ENCODE results near the gene UNCX. TPM values are rescaled to one million over a fixed set of nuclear protein-coding genes. Genes with fewer than 3 reads are reported as not detected.

The UNCX gene
- total RNA-seq, 1 experiment from 2014 or later, result not detected

- no TSS peak for BruUV-seq (replicated peaks)
- no peak overlapping the region for H3K27ac ChIP-seq (ENCODE audit: low read depth, low read length)
- H3K4me1 ChIP-seq (ENCODE audit: control insufficient read depth in 1 of 2, insufficient read depth in 2 of 2, low read length in 2 of 2), result no peaks in the 10 kb centered on the region
- no peaks in the 10 kb centered on the region; the same call in 1 of the 2 replicates for H4K20me1 ChIP-seq (ENCODE audit: insufficient read depth)
- no peak overlapping the region for H3K4me3 ChIP-seq (replicated peaks in 1 of 2; ENCODE audit: low read depth in 1 of 2, low read length in 2 of 2)
- H3K27me3 ChIP-seq (ENCODE audit: insufficient read depth, low read length), result no peaks in the 10 kb centered on the region
- RAD21 ChIA-PET (ENCODE audit: low non-redundant PET in 1 of 2, low total read pairs in 2 of 2, uncharacterized antibody in 2 of 2, unreplicated experiment in 2 of 2), result no interaction called here
- POLR2A ChIA-PET, result no interaction called here
- no peak overlapping the region for H3K4me2 ChIP-seq (ENCODE audit: low read length)
- H3K9me2 ChIP-seq (ENCODE audit: insufficient read depth), result no peaks in the 10 kb centered on the region
- intact Hi-C loops (cut with micrococcal nuclease), result no loop called here
- H2AFZ ChIP-seq (ENCODE audit: low read depth, low read length, poor library complexity, severe bottlenecking), result no peak overlapping the region
- CTCF ChIA-PET, result no interaction called here
- no peaks in the 10 kb centered on the region for H3K79me2 ChIP-seq (ENCODE audit: insufficient read depth, low read length)
- ATAC-seq, result no peak
- TF ChIP-seq RAD21 (IDR thresholded peaks at IDR 0.05; ENCODE audit: low read depth), result no peak
- TF ChIP-seq SRF (IDR thresholded peaks at IDR 0.05; ENCODE audit: low read depth), result no peak
- no peak for TF ChIP-seq REST (IDR thresholded peaks at IDR 0.05; ENCODE audit: low read depth)
- no peak for TF ChIP-seq POLR2AphosphoS5 (IDR thresholded peaks at IDR 0.05; ENCODE audit: low read depth, low read length)
- TF ChIP-seq CEBPB (IDR thresholded peaks at IDR 0.05; ENCODE audit: low read depth), result no peak
- no peak for TF ChIP-seq JUND (IDR thresholded peaks at IDR 0.05)
- TF ChIP-seq TCF7L2 (IDR thresholded peaks at IDR 0.05; ENCODE audit: borderline replicate concordance, extremely low read depth, insufficient read depth, insufficient read length), result no peak
- TF ChIP-seq SIN3A (IDR thresholded peaks at IDR 0.05; ENCODE audit: low read depth), result no peak
- TF ChIP-seq POLR2A (IDR thresholded peaks at IDR 0.05; ENCODE audit: borderline replicate concordance, extremely low read depth, insufficient read depth, insufficient read length), result no peak
- no peak for TF ChIP-seq YY1 (IDR thresholded peaks at IDR 0.05; ENCODE audit: extremely low read depth, insufficient replicate concordance, low read depth, low read length)
- no peaks in the 10 kb centered on the region for H3K36me3 ChIP-seq (ENCODE audit: control insufficient read depth in 1 of 2, insufficient read depth in 2 of 2, low read length in 2 of 2)
- H3K9ac ChIP-seq (ENCODE audit: low read length), result no peak overlapping the region
- H3K9me3 ChIP-seq (ENCODE audit: control insufficient read depth in 1 of 2, insufficient read depth in 1 of 2, low read depth in 1 of 2, low read length in 2 of 2), result no peaks in the 10 kb centered on the region
- DNase-seq (ENCODE audit: low read depth, low spot score), result no peak
Observed at GRCh38 chr7:1243964-1244416, 11.3 kb downstream of the UNCX start.

Measured in HCT116 (cell line).